GM12892 (cell line): ENCODE measurements around the gene KRT78.
A peak's percentile ranks its signal among the peaks of the same experiment; 100 is the strongest.

Source experiments
- DNase-seq: peaks from one replicate; pipeline ENCODE4 v3.0.0; 2011; ENCODE audit not compliant: insufficient read length
- FAIRE-seq: peaks from 2 replicates; lab custom pipeline; 2011; peaks lifted over from hg19 to GRCh38; lab: Jason Lieb, UNC
- POLR2A ChIP-seq: IDR thresholded peaks from 2 replicates; pipeline ENCODE4 v1.6.1; 2011; ENCODE audit warnings: low read depth, low read length, control low read depth
- POLR2AphosphoS5 ChIP-seq: IDR thresholded peaks from 2 replicates; pipeline ENCODE4 v1.6.1; 2011; ENCODE audit warnings: low read depth, low read length, control low read depth
- TAF1 ChIP-seq: IDR thresholded peaks from 2 replicates; pipeline ENCODE4 v1.6.1; 2011; ENCODE audit warnings: low read depth, mild to moderate bottlenecking, control low read depth, low read length, borderline replicate concordance

The KRT78 gene

DNA sequence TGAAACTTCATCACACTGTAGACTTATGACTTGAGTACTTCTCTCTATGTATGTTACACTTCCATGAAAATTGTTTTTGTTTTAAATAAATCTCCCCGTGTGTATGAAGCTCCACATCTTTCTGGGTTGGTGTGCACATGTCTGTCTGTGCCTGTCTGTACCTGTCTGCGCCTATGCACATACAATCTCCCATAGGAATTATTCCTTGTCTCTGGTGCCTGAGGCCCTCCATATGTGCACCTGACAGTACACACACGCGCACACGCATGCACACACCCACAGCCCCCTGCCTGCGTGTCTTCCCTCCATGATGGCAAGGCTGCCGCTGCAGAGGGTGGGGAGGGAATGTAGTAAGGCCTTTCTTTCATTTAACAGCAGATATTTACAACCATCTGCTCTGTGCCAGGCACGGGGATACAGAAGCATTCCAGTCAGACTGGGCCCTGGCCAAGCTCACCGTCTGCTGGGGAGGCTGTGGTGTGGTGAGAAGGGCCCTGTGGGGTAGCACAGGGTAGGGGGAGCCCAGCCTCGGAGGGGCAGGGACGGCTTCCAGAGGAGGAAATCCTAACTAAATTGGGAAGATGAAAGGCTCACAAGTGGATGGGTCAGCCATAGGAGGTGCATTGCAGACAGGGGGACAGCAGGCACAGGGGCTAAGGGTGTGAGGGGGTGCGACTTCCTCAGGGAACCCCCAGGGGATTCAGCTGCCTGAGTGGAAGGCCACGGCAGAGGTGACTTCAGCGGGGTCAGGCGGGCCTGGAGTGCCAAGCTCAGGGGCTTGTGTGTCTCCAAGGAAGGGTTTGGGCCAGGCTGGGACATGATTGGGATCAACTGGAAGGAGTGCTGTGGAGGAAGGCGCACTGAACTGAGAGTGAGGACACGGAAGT, 30.0 kb upstream of the KRT78 start:
- no peak for DNase-seq
- no peak for FAIRE-seq
- TF ChIP-seq POLR2AphosphoS5 (no peak), POLR2A (no peak), TAF1 (no peak)

- no peak for TF ChIP-seq POLR2AphosphoS5
- no peak for TF ChIP-seq POLR2A
- no peak for TF ChIP-seq TAF1
- no peak for FAIRE-seq
- DNase-seq = no peak
Observed at GRCh38 chr12:52877242-52877641, 28.4 kb upstream of the KRT78 start.

DNA sequence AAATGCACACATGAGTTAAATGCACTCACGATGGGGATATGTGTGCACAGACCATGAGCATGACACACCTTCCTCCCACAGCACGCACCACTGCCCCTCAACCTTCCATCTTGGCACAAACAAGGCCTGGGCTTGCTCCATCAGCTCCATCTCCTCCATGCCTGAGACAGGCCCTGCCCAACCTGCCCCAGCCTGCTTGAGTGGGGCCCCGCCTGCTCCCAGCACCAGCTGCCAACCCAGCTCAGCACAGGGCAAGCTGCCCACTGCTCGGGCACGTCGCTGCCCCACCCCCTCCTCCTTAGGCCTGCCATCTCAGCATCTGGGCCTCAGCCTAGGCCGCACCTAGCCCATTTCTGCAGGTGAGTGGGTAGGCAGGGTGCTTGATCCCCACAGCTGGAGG, 27.6 kb upstream of the KRT78 start:
- no peak for DNase-seq
- no peak for FAIRE-seq

DNA sequence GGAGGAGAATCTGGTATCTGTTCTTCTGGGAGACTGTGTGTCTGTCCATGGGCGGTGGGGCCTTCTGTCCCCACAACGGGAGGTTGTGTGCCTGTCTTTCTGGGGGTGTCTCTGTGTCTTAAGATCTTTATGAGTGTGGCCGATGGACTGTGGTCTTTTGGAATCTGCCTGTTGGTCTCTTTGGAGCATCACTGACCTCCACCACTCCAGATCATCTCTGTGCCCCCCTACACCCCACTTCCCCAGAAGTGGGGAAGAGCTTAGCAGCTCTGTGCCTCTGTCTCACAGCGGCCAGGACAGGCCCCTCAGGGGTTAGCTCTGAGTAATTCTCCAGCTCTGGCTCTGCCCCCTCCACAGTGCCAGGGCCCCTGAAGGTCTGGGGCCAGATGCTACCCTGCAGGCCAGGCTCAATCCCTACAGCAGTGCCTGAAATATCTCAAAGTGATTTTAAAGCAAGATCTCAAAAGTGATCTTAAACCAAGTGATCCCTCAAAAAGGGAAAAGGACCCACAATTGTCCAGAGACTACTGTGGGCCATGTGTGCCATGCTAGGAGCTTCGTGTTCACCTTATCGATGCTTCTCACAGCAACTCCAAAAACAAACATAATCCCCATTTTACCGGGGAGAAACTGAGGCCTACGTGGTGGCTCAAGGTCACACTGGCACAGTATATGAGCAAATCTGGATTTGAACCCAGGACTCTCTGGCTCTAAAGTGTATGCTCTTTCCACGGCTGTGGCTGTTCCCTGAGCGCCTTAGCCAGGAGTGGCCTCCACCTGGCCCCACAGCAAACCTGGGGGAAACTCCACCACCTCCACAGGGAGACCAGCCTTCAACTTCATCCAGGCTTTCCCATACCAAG, 26.0 kb upstream of the KRT78 start:
- DNase-seq (no peak), FAIRE-seq (no peak)
- TF ChIP-seq POLR2AphosphoS5 = no peak
- TF ChIP-seq TAF1 = no peak
- no peak for TF ChIP-seq POLR2A

More for the DNA sequence above, 27.6 kb upstream of the KRT78 start:
- no peak for TF ChIP-seq POLR2AphosphoS5
- no peak for TF ChIP-seq POLR2A
- no peak for TF ChIP-seq TAF1

DNA sequence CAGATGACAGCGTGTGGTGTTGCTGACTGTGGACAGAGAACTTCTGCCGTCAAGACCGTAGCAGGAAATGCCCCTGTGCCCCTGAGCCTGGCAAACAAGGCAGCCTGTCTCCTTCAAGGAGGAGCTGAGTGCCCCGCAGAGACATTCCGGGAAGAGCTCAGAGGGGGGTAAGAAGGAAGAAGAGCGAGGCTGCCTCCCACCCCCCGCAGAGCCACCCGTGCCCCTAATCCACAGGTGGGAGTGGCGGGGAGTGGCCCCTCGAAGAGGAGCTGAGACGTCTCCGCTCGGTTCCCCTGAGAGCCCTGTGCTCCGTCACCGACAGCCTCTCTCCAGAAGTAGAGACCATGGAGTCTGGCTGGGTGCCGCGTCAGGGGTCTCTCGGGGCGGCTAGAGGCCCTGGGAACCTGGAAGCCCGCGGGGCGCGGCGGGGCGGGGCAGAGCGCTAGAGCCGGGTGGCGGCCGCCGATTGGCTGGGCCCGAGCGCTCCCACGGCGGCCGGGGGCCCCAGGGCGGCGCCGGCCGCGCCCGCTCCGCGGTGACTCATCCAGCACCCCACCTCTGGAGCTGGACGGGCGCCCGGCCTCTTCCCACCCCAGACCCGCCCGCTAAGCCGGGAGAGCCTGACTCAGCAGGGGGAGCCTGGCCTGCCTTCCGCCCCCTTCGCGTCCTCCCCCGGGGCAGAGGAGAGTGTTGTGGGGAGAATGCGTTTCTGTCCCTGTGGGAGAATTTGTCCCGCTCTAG, 25.2 kb upstream of the KRT78 start:
- TF ChIP-seq TAF1 (no peak), POLR2AphosphoS5 (no peak), POLR2A (no peak)
- no peak for FAIRE-seq
- DNase-seq = peak; percentile 39

GRCh38 chr12:52873513-52873831, 24.7 kb upstream of the KRT78 start:
- DNase-seq (no peak), FAIRE-seq (no peak)
- no peak for TF ChIP-seq POLR2A
- TF ChIP-seq POLR2AphosphoS5 = no peak
- no peak for TF ChIP-seq TAF1

- FAIRE-seq = no peak
- TF ChIP-seq TAF1 (no peak), POLR2A (no peak), POLR2AphosphoS5 (no peak)
- DNase-seq = no peak
Observed at GRCh38 chr12:52872644-52873389, 24.0 kb upstream of the KRT78 start.

- FAIRE-seq (no peak), DNase-seq (no peak)
- TF ChIP-seq POLR2AphosphoS5 (no peak), POLR2A (no peak)
Observed at GRCh38 chr12:52871291-52872039, 22.7 kb upstream of the KRT78 start.

DNA sequence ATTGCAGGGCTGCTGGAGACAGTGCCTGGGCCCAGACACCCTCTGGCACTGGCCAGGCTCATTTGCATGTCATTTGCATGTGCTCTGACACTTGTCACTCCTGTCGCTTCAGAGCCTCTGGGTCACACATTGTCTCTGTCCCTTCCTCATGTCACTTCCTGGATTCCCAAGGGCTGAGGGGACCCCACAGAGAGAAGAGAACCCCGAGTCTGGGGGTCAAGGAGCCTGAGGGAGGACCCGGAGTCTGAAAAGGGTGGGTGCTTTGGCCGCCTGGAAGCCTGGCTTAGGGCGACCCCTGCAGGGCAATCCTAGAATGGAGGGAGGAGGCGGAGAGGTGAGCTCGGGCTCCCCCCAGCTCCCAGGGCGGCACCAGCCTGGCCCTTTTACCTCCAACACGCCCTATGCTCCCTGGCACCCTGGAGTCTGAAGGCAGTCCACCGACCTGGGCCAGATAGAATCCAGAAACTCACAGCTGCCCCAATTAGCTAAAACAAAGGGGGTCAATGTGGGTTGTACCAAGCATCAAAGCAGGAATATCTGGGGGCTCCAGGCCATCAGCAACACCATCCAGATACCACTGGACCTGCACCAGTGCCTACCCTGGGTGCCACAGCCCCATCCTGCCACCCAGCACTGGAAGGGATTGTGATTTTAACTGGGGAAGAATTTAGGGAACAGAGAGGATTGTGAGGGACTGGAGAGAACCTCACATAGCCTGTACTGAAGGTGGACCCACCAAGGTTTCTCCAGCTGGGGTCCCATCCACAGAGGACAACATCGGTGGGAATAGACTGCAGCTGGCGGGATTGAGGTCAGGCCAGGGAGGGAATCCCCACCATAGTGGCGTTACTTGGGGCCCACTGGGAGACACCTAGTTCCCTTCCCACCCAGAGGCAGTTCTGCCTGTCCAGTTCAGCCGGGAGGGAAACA, 21.8 kb upstream of the KRT78 start:
- FAIRE-seq (no peak), DNase-seq (peak; percentile 64)
- no peak for TF ChIP-seq TAF1
- TF ChIP-seq POLR2AphosphoS5 = no peak
- TF ChIP-seq POLR2A = no peak

DNA sequence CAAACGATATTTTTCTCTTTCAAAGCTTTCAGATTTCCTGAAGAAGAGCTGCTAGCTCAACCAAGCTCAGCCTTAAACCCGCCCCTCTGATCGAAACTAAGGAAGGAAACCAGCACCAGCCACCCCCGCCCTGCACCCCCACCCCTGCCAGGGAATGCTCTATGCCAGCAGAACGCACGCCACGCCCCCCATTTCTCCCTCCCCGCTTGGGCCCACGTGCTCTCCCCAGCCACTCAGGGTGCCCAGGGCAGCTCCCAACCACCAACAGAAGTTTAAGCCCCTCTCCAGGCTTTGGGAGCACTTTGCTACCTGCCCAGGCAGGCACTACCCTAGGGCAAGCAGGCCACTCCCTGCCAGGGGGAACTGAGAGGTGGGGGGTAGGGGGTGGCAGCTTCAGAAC, 18.8 kb upstream of the KRT78 start:
- DNase-seq = no peak
- no peak for FAIRE-seq
- TF ChIP-seq TAF1 = no peak
- TF ChIP-seq POLR2A = no peak
- no peak for TF ChIP-seq POLR2AphosphoS5
